SK-N-SH treated with all-trans-retinoic acid at 6 μM for 48 hours (cell line): ENCODE data around the gene CDC42.

Experiments
- ARNTL ChIP-seq: fragments of 450-650 bp; formaldehyde crosslinking; IDR thresholded peaks from 2 replicates; pipeline ENCODE4 v1.5.0; 2020; ENCODE audit warnings: low read depth, mild to moderate bottlenecking, moderate library complexity, borderline replicate concordance
- PATZ1 ChIP-seq: fragments of 250-450 bp; sonication (Bioruptor Pico); IDR thresholded peaks from 2 replicates; pipeline ENCODE4 v1.8.0; 2020; ENCODE audit warnings: mild to moderate bottlenecking, moderate library complexity, borderline replicate concordance
- TSHZ2 ChIP-seq: fragments of 250-450 bp; sonication (Bioruptor Pico); IDR thresholded peaks from 2 replicates; pipeline ENCODE4 v1.5.0; 2020; ENCODE audit warnings: mild to moderate bottlenecking, moderate library complexity
- ZFP30 ChIP-seq: fragments of 450-650 bp; formaldehyde crosslinking; IDR thresholded peaks from 2 replicates; pipeline ENCODE4 v1.5.0; 2022; ENCODE audit warnings: mild to moderate bottlenecking, moderate library complexity
- ZNF565 ChIP-seq: fragments of 450-650 bp; formaldehyde crosslinking; conservative IDR thresholded peaks from 2 replicates; pipeline ENCODE4 v1.5.0; 2020; ENCODE audit warnings: low read depth, mild to moderate bottlenecking, moderate library complexity
- ZNF70 ChIP-seq: fragments of 450-650 bp; formaldehyde crosslinking; IDR thresholded peaks from 2 replicates; pipeline ENCODE4 v1.5.0; 2020; ENCODE audit warnings: mild to moderate bottlenecking, moderate library complexity
- TF ChIP-seq, protein P1 (sequence below): fragments of 250-450 bp; sonication (Bioruptor Pico); IDR thresholded peaks from 2 replicates; pipeline ENCODE4 v1.5.1; 2021; ENCODE audit warnings: mild to moderate bottlenecking, moderate library complexity

DNA sequence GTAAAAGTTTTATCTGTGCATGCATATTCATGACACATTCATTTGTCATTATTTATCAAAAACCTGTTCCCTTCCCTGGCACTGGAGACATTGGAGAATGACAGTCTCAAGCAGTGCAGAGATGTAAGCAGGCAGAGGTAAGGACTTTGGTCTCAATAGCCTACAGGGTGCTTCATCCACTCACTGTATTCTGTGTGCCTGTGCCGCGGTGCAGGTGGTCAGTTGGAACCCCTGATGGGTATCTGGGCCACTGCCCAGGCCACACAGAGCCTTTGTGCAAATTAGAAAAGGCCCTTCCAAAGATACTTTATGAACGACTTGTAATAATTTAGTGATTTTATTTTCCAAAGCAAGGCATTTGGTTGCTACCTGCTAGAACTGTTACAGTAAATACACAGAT, 44.0 kb downstream of the CDC42 start:
- TF ChIP-seq ARNTL (CRISPR knock-in tag) (no peak), ZNF70 (CRISPR knock-in tag) (no peak), TSHZ2 (CRISPR knock-in tag) (no peak), ZFP30 (CRISPR knock-in tag) (no peak), ZNF565 (CRISPR knock-in tag) (no peak), PATZ1 (CRISPR knock-in tag) (no peak)
- TF ChIP-seq, protein P1, sequence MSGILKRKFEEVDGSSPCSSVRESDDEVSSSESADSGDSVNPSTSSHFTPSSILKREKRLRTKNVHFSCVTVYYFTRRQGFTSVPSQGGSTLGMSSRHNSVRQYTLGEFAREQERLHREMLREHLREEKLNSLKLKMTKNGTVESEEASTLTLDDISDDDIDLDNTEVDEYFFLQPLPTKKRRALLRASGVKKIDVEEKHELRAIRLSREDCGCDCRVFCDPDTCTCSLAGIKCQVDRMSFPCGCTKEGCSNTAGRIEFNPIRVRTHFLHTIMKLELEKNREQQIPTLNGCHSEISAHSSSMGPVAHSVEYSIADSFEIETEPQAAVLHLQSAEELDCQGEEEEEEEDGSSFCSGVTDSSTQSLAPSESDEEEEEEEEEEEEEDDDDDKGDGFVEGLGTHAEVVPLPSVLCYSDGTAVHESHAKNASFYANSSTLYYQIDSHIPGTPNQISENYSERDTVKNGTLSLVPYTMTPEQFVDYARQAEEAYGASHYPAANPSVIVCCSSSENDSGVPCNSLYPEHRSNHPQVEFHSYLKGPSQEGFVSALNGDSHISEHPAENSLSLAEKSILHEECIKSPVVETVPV (CRISPR knock-in tag), result no peak
